OCI-LY7 (cell line): ENCODE results near the gene MUC22.

Experiments
- EZH2phosphoT487 ChIP-seq: fragments of 200-600 bp; sonication (generic); IDR thresholded peaks from 2 replicates; pipeline ENCODE4 v1.6.1; 2018; ENCODE audit warnings: low read depth, borderline replicate concordance, mild to moderate bottlenecking, mixed run types, antibody characterized with exemption, low read length, moderate library complexity, mixed read lengths
- TF ChIP-seq, protein P1 (sequence below): fragments of 200-600 bp; sonication (generic); conservative IDR thresholded peaks from 2 replicates; pipeline ENCODE4 v1.5.1; 2014; ENCODE audit warnings: mild to moderate bottlenecking, antibody characterized with exemption, low read length, moderate library complexity, mixed read lengths

DNA sequence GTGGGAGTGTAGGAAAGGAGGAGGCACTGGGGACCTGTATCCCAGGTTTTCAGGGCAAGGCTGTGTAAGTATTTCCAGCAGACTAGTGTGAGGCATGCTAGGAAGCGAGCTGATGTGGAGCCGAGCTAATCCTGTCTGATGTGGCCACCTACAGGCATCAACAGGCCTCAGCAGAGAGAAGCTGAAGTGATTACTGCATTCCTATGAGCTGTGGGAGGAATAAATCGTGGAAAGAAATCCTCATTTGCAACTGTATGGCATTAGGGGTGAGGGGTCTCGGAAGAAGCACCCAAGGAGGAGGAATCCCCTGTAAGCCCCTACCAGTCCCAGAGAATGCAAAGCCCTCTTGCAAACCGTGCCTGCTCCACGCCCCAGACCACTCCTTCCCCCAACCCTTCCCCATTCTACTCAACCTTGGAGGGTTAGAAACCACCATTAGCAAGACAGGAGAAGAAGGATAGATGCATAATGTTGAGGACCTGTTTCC lies 60.5 kb downstream of the MUC22 start:
- TF ChIP-seq, protein P1, sequence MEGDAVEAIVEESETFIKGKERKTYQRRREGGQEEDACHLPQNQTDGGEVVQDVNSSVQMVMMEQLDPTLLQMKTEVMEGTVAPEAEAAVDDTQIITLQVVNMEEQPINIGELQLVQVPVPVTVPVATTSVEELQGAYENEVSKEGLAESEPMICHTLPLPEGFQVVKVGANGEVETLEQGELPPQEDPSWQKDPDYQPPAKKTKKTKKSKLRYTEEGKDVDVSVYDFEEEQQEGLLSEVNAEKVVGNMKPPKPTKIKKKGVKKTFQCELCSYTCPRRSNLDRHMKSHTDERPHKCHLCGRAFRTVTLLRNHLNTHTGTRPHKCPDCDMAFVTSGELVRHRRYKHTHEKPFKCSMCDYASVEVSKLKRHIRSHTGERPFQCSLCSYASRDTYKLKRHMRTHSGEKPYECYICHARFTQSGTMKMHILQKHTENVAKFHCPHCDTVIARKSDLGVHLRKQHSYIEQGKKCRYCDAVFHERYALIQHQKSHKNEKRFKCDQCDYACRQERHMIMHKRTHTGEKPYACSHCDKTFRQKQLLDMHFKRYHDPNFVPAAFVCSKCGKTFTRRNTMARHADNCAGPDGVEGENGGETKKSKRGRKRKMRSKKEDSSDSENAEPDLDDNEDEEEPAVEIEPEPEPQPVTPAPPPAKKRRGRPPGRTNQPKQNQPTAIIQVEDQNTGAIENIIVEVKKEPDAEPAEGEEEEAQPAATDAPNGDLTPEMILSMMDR: peak; percentile 63
- TF ChIP-seq EZH2phosphoT487: no peak
